SK-N-SH (cell line): ENCODE results near the gene CD33. TPM values are rescaled to one million over a fixed set of nuclear protein-coding genes. Genes with fewer than 3 reads are reported as not detected.

Experiments used
- CTCF ChIA-PET: fragments of 300-600, 350-600 bp; formaldehyde crosslinking; extraction: SDS; loops from one replicate; lab custom pipeline; 2021; lab: Yijun Ruan, JAX
- POLR2A ChIA-PET: fragments of 350-600 bp; sonication (Branson Sonifier 250); formaldehyde crosslinking; extraction: SDS; loops from one replicate; lab custom pipeline; 2020; ENCODE audit warnings: antibody characterized with exemption, inconsistent platforms; lab: Yijun Ruan, JAX
- DNase-seq: peaks from one replicate; pipeline ENCODE4 v3.0.0; 2012
- H2AFZ ChIP-seq: fragments of 200-600 bp; sonication (generic); 2 replicates; pipeline ENCODE4 v1.8.1; 2016; ENCODE audit warnings: antibody characterized with exemption, mild to moderate bottlenecking, low read depth
- H3F3A ChIP-seq: fragments of 200-600 bp; sonication (generic); replicated peaks from 2 replicates; pipeline ENCODE3; 2016; ENCODE audit warnings: antibody characterized with exemption, mild to moderate bottlenecking; ENCODE audit not compliant: insufficient read depth
- H3K27ac ChIP-seq, 2 experiments: fragments of 200-500 bp in 1 of 2; fragments of 200-600 bp in 1 of 2; sonication (Bioruptor generic) in 1 of 2; sonication (generic), shearing (Covaris generic) in 1 of 2; 2 replicates each; pipeline versions ENCODE4 v1.5.1 to v1.6.1; 2014 to 2016; ENCODE audit warnings: low read depth in 2 of 2, inconsistent platforms in 1 of 2, low read length in 1 of 2, mild to moderate bottlenecking in 1 of 2, mixed read lengths in 1 of 2
- H3K27me3 ChIP-seq: fragments of 200-600 bp; sonication (generic), shearing (Covaris generic); 2 replicates; pipeline ENCODE4 v1.6.1; 2016; ENCODE audit warnings: mixed run types; ENCODE audit not compliant: insufficient read depth
- H3K36me3 ChIP-seq, 2 experiments: fragments of 200-500 bp in 1 of 2; fragments of 200-600 bp in 1 of 2; sonication (Bioruptor generic) in 1 of 2; sonication (generic) in 1 of 2; replicated peaks in 1 of 2; 2 replicates each; pipeline versions ENCODE3 to v1.5.1; 2014 to 2016; ENCODE audit warnings: low read length in 1 of 2, mild to moderate bottlenecking in 1 of 2; ENCODE audit not compliant: insufficient read depth in 2 of 2, control insufficient read depth in 1 of 2
- H3K4me1 ChIP-seq, 2 experiments: fragments of 200-500 bp in 1 of 2; fragments of 200-600 bp in 1 of 2; sonication (Bioruptor generic) in 1 of 2; sonication (generic), shearing (Covaris generic) in 1 of 2; 2 replicates each; pipeline versions ENCODE4 v1.5.1 to v1.6.1; 2014 to 2016; ENCODE audit warnings: low read depth in 1 of 2, low read length in 1 of 2, mixed run types in 1 of 2; ENCODE audit not compliant: insufficient read depth in 2 of 2, control insufficient read depth in 1 of 2
- H3K4me2 ChIP-seq: fragments of 200-600 bp; sonication (generic), shearing (Covaris generic); 2 replicates; pipeline ENCODE4 v1.6.1; 2017; ENCODE audit warnings: mixed run types
- H3K4me3 ChIP-seq, 2 experiments: fragments of 200-500 bp in 1 of 2; fragments of 200-600 bp in 1 of 2; sonication (Bioruptor generic) in 1 of 2; sonication (generic), shearing (Covaris generic) in 1 of 2; 2 replicates each; pipeline versions ENCODE4 v1.5.1 to v1.8.1; 2014 to 2016; ENCODE audit warnings: low read depth in 2 of 2, inconsistent platforms in 1 of 2, low read length in 1 of 2, mild to moderate bottlenecking in 1 of 2, mixed read lengths in 1 of 2, moderate library complexity in 1 of 2
- H3K79me2 ChIP-seq: fragments of 200-600 bp; sonication (generic); 2 replicates; pipeline ENCODE4 v1.8.1; 2017; ENCODE audit warnings: mild to moderate bottlenecking; ENCODE audit not compliant: insufficient read depth
- H3K9ac ChIP-seq: fragments of 200-600 bp; sonication (generic); 2 replicates; pipeline ENCODE4 v1.6.1; 2017; ENCODE audit warnings: mixed run types
- H3K9me2 ChIP-seq: fragments of 200-600 bp; sonication (generic); 2 replicates; pipeline ENCODE4 v1.6.1; 2017; ENCODE audit warnings: mixed run types
- H3K9me3 ChIP-seq: fragments of 200-600 bp; sonication (generic); 2 replicates; pipeline ENCODE4 v1.6.1; 2017; ENCODE audit warnings: mixed run types, mild to moderate bottlenecking, moderate library complexity
- H4K20me1 ChIP-seq: fragments of 200-600 bp; sonication (generic); 2 replicates; pipeline ENCODE4 v1.6.1; 2017; ENCODE audit warnings: mild to moderate bottlenecking, mixed run types; ENCODE audit not compliant: insufficient read depth
- EZH2phosphoT487 ChIP-seq: fragments of 200-600 bp; sonication (generic); IDR thresholded peaks from 2 replicates; pipeline ENCODE4 v1.6.1; 2017; ENCODE audit warnings: low read depth, mixed run types, mild to moderate bottlenecking, antibody characterized with exemption, moderate library complexity, borderline replicate concordance
- FOSL2 ChIP-seq: IDR thresholded peaks from 2 replicates; pipeline ENCODE4 v1.4.0; 2012; ENCODE audit warnings: low read depth, mild to moderate bottlenecking, moderate library complexity, borderline replicate concordance
- FOXJ3 ChIP-seq: sonication (generic); formaldehyde crosslinking; IDR thresholded peaks from 2 replicates; pipeline ENCODE4 v1.5.1; 2020; ENCODE audit warnings: mild to moderate bottlenecking, missing genetic modification reagents
- GABPA ChIP-seq: IDR thresholded peaks from 2 replicates; pipeline ENCODE4 v1.4.0; 2012; ENCODE audit warnings: low read depth, mild to moderate bottlenecking
- MEF2A ChIP-seq: IDR thresholded peaks from 2 replicates; pipeline ENCODE4 v1.4.0; 2012; ENCODE audit warnings: low read depth, borderline replicate concordance
- MXI1 ChIP-seq: IDR thresholded peaks from 2 replicates; pipeline ENCODE4 v1.6.1; 2012; ENCODE audit warnings: mild to moderate bottlenecking, low read depth, low read length, improper control_type of control experiment
- NFIC ChIP-seq: IDR thresholded peaks from 2 replicates; pipeline ENCODE4 v1.4.0; 2012; ENCODE audit warnings: borderline replicate concordance
- NRF1 ChIP-seq: IDR thresholded peaks from 2 replicates; pipeline ENCODE4 v1.6.1; 2012; ENCODE audit warnings: low read depth, mild to moderate bottlenecking, low read length
- RFX5 ChIP-seq: IDR thresholded peaks from 2 replicates; pipeline ENCODE4 v1.6.1; 2012; ENCODE audit warnings: mild to moderate bottlenecking, improper control_type of control experiment, low read length
- RXRA ChIP-seq: IDR thresholded peaks from 2 replicates; pipeline ENCODE4 v1.4.0; 2012; ENCODE audit warnings: low read depth, mild to moderate bottlenecking, borderline replicate concordance
- TAF1 ChIP-seq: IDR thresholded peaks from 2 replicates; pipeline ENCODE4 v1.6.1; 2012; ENCODE audit warnings: low read depth, mild to moderate bottlenecking, low read length, moderate library complexity, borderline replicate concordance
- WGBS: methylation state at CpG from one replicate; pipeline ENCODE4 v1.1.6; 2017; ENCODE audit warnings: low lambda C conversion rate; 5-methylcytosine and 5-hydroxymethylcytosine counted together
- polyA plus RNA-seq, 3 experiments: library from polyadenylated mRNA; depleted of rRNA; stranded (reverse); fragments of >200 nt; gene quantifications; 2 replicates each; pipeline ENCODE4 v1.2.3, GENCODE V29; 2012
- TF ChIP-seq, protein P1 (sequence below): IDR thresholded peaks from 2 replicates; pipeline ENCODE4 v1.4.0; 2012; ENCODE audit warnings: low read depth
- TF ChIP-seq, protein P2 (sequence below): IDR thresholded peaks from 2 replicates; pipeline ENCODE4 v1.4.0; 2012; ENCODE audit warnings: low read depth, borderline replicate concordance
- TF ChIP-seq, protein P3 (sequence below): IDR thresholded peaks from 2 replicates; pipeline ENCODE4 v1.4.0; 2012; ENCODE audit warnings: low read depth, borderline replicate concordance
- TF ChIP-seq, protein P4 (sequence below): fragments of 150-350 bp; IDR thresholded peaks from 2 replicates; pipeline ENCODE4 v1.6.1; 2016; ENCODE audit warnings: mild to moderate bottlenecking, low read depth, low read length
- TF ChIP-seq, protein P5 (sequence below): fragments of 150-350 bp; IDR thresholded peaks from 2 replicates; pipeline ENCODE4 v1.6.1; 2017; ENCODE audit warnings: antibody characterized with exemption, low read length, low read depth, borderline replicate concordance

The CD33 gene
- polyA plus RNA-seq, 1 of the 3 experiments (the other 2 are of a cell fraction) = 0.36 TPM

DNA sequence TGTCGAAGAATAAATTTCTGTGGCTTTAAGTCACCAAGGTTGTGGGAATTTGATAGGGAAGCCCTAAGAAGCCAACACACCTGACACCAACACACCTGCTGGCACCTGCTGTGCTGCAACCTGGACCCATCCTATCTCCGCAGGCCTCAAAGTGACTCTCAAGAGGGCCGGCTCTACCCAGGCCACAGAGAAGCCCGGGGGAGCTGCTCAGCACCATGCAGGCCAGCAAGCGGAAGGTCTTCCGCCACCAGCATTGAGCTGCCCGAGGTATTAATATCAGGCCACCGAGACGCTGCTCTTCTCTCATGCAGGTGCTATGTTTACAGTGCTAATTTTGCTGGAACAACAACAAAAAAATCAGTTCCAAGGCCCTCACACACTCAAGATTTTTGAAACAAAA is 32.2 kb upstream of the CD33 start:
- TF ChIP-seq RFX5 = no peak
- no peak for TF ChIP-seq MXI1
- no peak for TF ChIP-seq FOXJ3 (CRISPR knock-in tag)
- TF ChIP-seq NFIC = no peak
- no peak for TF ChIP-seq EZH2phosphoT487
- 23% methylated on average over 9 of the region's 9 CpGs for WGBS

DNA sequence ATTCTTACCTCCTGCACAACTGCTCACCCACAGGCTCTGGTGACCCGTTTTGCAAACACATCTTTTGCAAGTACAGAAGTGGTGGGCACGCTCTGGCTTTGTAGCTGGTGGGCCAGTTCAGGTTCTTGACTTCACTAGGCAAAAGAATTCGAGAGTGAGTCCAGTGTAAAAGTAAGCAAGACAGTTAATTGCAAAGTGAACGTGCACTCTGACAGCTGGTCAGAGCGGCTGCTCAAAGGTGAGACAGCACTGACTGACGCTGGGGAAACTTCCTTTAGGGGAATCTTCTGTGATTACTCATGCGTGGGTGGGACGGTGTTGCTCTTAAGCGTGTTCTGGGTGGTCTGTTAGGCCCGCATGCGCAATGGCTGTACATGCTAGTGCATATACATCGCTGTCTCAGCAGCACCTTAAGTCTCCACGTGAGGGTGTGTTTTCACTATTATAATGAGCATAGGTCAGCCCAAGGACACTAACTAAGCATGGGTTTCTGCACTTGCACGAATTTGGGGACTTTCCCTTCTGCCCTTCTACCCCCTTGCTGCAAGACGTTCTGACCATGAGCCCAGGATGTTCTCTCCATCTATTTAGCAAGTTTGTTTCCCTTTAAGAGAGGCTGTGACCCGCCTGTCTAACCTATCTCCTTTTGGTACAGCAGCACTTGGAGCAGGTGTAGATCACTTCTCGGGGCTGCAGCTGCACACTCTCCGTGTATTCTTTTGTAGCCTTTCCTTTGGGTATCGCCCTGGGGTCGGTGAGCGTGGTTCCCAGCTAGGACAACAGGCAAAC is 30.2 kb upstream of the CD33 start:
- ChIA-PET CTCF (no interaction called here), POLR2A (no interaction called here)
- 2% methylated on average over 16 of the region's 21 CpGs for WGBS
- Histone ChIP-seq H3K4me2 (no peak overlapping the region), H3K27me3 (peaks cover 88% of the 10 kb centered on the region), H3K9me3 (no peaks in the 10 kb centered on the region), H3K27ac (no peak overlapping the region), H4K20me1 (no peaks in the 10 kb centered on the region), H3K36me3 (no peaks in the 10 kb centered on the region), H3K4me1 (no peaks in the 10 kb centered on the region), H3F3A (no peaks in the 10 kb centered on the region), H3K79me2 (no peaks in the 10 kb centered on the region), H3K4me3 (no peak overlapping the region), H3K9me2 (no peaks in the 10 kb centered on the region), H3K9ac (no peak overlapping the region), H2AFZ (no peak overlapping the region)
- TF ChIP-seq NFIC (no peak), GABPA (no peak), MEF2A (no peak), EZH2phosphoT487 (no peak)
- TF ChIP-seq, protein P1, sequence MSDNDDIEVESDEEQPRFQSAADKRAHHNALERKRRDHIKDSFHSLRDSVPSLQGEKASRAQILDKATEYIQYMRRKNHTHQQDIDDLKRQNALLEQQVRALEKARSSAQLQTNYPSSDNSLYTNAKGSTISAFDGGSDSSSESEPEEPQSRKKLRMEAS = no peak
- TF ChIP-seq, protein P2, sequence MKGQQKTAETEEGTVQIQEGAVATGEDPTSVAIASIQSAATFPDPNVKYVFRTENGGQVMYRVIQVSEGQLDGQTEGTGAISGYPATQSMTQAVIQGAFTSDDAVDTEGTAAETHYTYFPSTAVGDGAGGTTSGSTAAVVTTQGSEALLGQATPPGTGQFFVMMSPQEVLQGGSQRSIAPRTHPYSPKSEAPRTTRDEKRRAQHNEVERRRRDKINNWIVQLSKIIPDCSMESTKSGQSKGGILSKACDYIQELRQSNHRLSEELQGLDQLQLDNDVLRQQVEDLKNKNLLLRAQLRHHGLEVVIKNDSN = no peak
- DNase-seq = no peak

More for the DNA sequence above, 32.2 kb upstream of the CD33 start:
- Histone ChIP-seq H2AFZ (no peak overlapping the region), H3K9ac (no peak overlapping the region), H3K4me1 (no peaks in the 10 kb centered on the region), H3K4me3 (no peak overlapping the region), H3K27me3 (peaks cover 75% of the 10 kb centered on the region), H4K20me1 (no peaks in the 10 kb centered on the region), H3K79me2 (no peaks in the 10 kb centered on the region), H3K9me3 (no peaks in the 10 kb centered on the region), H3K4me2 (no peak overlapping the region), H3K27ac (no peak overlapping the region), H3F3A (no peaks in the 10 kb centered on the region), H3K36me3 (no peaks in the 10 kb centered on the region), H3K9me2 (no peaks in the 10 kb centered on the region)
- no peak for DNase-seq
- ChIA-PET POLR2A (no interaction called here), CTCF (no interaction called here)

DNA sequence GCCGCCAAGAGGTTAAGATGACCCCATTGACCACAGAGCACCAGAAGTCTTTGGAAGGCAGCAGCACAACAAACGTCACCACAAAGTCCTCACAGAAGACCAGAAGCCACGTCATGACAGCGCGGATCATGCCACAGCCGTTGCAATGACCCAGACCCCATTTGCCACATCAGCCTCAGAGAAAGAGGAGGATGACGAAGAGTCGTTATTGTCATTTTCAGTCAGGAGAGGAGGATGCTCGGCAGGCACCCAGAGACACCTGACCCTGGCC is 29.6 kb upstream of the CD33 start:
- H3K4me3 ChIP-seq = no peak overlapping the region
- no peak overlapping the region for H3K27ac ChIP-seq
- CTCF ChIA-PET = no interaction called here
- H2AFZ ChIP-seq = no peak overlapping the region
- H3K27me3 ChIP-seq = peaks cover 88% of the 10 kb centered on the region
- H3F3A ChIP-seq = no peaks in the 10 kb centered on the region
- no peaks in the 10 kb centered on the region for H3K9me2 ChIP-seq
- H3K4me1 ChIP-seq = no peaks in the 10 kb centered on the region
- POLR2A ChIA-PET = no interaction called here
- 9% methylated on average over 9 of the region's 9 CpGs for WGBS
- no peak overlapping the region for H3K4me2 ChIP-seq
- H3K36me3 ChIP-seq = no peaks in the 10 kb centered on the region
- H3K79me2 ChIP-seq = no peaks in the 10 kb centered on the region
- DNase-seq = no peak
- no peaks in the 10 kb centered on the region for H3K9me3 ChIP-seq
- no peaks in the 10 kb centered on the region for H4K20me1 ChIP-seq
- H3K9ac ChIP-seq = no peak overlapping the region
- TF ChIP-seq MEF2A = no peak
- no peak for TF ChIP-seq FOSL2
- no peak for TF ChIP-seq TAF1
- TF ChIP-seq, protein P3, sequence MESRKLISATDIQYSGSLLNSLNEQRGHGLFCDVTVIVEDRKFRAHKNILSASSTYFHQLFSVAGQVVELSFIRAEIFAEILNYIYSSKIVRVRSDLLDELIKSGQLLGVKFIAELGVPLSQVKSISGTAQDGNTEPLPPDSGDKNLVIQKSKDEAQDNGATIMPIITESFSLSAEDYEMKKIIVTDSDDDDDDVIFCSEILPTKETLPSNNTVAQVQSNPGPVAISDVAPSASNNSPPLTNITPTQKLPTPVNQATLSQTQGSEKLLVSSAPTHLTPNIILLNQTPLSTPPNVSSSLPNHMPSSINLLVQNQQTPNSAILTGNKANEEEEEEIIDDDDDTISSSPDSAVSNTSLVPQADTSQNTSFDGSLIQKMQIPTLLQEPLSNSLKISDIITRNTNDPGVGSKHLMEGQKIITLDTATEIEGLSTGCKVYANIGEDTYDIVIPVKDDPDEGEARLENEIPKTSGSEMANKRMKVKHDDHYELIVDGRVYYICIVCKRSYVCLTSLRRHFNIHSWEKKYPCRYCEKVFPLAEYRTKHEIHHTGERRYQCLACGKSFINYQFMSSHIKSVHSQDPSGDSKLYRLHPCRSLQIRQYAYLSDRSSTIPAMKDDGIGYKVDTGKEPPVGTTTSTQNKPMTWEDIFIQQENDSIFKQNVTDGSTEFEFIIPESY = no peak
- no peak for TF ChIP-seq RXRA
- TF ChIP-seq, protein P4, sequence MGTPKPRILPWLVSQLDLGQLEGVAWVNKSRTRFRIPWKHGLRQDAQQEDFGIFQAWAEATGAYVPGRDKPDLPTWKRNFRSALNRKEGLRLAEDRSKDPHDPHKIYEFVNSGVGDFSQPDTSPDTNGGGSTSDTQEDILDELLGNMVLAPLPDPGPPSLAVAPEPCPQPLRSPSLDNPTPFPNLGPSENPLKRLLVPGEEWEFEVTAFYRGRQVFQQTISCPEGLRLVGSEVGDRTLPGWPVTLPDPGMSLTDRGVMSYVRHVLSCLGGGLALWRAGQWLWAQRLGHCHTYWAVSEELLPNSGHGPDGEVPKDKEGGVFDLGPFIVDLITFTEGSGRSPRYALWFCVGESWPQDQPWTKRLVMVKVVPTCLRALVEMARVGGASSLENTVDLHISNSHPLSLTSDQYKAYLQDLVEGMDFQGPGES = no peak
- TF ChIP-seq GABPA = no peak
- TF ChIP-seq EZH2phosphoT487 = no peak
- TF ChIP-seq, protein P5, sequence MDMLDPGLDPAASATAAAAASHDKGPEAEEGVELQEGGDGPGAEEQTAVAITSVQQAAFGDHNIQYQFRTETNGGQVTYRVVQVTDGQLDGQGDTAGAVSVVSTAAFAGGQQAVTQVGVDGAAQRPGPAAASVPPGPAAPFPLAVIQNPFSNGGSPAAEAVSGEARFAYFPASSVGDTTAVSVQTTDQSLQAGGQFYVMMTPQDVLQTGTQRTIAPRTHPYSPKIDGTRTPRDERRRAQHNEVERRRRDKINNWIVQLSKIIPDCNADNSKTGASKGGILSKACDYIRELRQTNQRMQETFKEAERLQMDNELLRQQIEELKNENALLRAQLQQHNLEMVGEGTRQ = no peak
- TF ChIP-seq NRF1 = no peak
